Eye (tissue), 1 donor: ENCODE data around the gene ABHD17B.
"Not testable (repeated sequence)": the region's sequence is repeated elsewhere in the genome, so short reads cannot be mapped to it uniquely, and the experiment has no call there.

ENCODE experiments used
- DNase-seq: peaks from one replicate; pipeline ENCODE4 v3.0.0-alpha.2; 2015

The ABHD17B gene

DNA sequence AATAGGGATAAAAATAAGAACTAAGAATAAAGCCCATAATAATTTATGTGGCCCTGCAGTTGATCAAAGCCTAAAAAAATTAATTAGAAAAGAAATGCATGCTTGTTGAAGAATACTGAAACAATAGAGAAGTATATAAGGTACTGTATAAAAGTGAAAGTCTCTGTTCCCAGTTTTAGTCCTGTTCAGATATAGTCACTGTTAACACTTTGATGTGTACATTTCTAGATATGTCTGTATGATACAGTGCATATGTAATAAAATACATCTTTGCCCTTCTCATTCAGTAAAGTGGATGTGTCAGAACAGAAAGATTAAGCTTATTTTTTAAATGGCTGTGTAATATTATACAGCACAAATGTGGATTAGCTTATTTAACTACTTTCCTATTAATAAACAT, 4.5 kb upstream of the ABHD17B start:
- DNase-seq, result no peak

GRCh38 chr9:71911908-71912335, 929 bp upstream of the ABHD17B start:
- DNase-seq, result no peak

DNA sequence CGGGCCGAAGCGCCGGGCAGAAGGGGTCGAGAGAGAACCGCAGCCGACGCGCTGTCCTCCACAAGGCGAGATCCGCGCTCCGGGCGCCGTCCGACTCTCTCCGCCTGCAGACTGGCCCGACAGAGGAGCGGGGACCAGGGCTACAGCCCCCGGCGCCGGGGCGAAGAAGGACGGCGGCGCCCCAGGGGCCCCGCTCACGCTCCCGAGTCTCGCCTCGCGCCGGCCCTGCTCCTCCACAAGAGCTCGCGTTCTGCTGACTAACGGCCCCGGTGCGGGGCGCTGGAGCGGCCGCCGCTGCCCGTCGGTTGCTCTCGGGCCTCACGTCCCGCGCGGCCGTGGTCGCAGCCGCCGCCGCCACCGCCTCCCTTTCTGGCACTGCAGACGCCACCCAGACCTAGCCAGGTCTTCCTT, 338 bp downstream of the ABHD17B start:
- no peak for DNase-seq

- peak; percentile 90 for DNase-seq
Measured at GRCh38 chr9:71909887-71910649, 925 bp downstream of the ABHD17B start.

DNA sequence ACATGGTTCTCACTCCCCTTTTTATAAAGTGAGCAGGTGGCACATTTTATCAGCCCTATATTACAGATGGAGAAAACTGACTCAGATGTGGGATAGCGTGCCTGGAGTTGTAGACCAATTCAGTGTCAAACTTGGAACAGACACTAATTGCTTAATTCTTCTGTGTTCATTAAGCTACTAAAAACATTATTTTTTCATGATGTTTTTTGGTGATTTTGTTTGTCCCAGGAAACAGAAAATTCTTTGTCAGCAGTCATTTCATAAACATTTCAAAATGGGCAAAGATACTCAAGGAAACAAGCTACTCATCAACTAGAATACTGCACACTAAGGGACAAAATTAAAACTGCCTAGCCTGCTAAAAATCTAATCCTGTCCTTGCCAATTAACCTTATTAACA, 2.2 kb downstream of the ABHD17B start:
- DNase-seq, result no peak

DNA sequence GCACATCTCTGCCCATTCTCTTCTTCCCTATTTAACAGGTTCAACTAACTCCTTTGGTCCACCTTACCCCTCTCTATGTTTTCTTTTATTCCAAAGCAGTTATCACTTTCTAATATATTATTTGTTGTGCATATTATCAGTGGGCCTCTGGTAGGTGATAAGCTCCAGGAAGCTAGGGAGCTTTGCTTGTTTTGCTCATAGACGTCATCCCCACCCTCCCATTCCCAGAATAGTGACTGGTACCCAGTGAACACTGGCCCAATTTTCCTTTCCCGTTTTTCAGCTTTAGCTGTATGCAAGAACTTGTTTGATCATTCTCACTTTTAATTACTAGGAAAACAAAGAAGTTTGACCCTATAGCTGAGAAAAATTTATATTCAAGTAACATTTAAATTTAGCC, 6.9 kb downstream of the ABHD17B start:
- no peak for DNase-seq

DNA sequence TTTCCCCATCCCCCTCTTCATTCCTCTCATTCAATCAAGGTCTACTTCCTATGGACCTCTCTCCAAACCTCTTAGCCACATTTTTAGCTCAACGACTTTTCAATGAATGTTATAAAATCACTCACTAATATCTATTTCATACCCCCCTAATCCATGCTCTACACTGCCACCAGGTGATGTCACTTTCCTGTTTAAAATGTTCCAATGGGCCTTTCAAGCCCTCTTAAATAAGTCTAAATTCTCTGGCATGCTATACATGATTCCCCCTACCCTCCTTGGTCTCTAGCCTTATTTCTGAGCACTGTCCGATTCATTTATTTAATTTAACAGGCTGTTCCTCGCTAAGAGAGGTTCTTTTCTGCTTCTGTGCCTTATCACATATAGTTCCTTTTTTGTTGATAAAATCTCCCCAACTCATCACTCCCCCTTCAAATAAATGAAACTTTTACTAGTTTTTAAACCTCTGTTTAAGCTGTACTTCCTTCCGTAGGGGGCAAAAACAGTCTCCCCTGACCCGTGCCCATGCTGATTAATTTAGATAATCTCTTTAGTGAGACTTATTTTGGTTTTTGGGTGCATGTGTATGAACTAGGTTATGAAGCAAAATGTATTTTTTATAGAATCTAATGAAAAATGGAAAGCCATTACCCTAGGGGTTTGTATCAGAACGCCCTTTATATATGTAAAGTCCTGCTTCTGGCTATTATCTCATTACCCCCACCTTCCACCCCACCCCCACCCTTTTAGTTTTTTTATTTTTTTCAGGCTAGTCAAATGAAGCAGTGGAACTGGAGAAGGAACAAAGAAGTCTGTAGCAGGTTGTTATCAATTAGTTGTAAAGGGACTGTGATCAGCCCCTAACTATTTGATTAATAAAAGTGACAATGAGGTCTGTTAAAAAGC, 9.0 kb downstream of the ABHD17B start:
- DNase-seq, result no peak

DNA sequence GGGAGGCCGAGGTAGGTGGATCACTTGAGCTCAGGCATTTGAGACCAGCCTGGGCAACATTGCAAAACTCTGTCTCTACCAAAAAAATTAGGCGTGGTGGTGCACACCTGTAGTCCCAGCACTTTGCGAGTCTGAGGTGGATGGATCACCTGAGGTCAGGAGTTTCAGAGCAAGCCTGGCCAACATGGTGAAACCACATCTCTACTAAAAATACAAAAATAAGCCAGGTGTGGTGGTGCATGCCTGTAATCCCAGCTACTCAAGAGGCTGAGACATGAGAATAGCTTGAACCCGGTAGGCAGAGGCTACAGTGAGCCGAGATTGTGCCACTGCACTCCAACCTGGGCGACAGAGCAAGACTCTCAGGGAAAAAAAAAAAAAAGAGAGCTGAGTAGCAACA, 12.2 kb downstream of the ABHD17B start:
- DNase-seq, result not testable (repeated sequence)

- no peak for DNase-seq
Measured at GRCh38 chr9:71897577-71897976, 13.4 kb downstream of the ABHD17B start.

GRCh38 chr9:71896761-71897160, 14.2 kb downstream of the ABHD17B start:
- no peak for DNase-seq

GRCh38 chr9:71895955-71896354, 15.0 kb downstream of the ABHD17B start:
- no peak for DNase-seq

DNA sequence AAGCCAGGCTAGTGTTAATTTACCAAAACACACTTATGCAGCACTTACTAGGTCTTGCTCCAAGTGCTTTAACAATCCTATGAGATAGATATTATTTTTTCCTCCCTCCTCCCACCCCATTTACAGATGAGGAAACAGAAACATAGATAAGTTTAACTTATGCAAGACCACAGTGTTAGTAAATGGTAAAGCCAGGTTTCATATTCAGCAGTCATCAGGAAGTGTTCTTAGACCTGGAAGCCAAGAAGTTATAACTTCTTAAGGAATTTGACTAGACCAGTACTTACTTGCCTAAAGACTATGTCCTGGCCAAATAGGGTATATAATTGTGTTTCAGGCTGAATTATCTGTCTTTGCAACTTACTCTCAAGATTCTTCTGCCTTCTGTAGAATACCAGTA, 15.9 kb downstream of the ABHD17B start:
- DNase-seq, result no peak

DNA sequence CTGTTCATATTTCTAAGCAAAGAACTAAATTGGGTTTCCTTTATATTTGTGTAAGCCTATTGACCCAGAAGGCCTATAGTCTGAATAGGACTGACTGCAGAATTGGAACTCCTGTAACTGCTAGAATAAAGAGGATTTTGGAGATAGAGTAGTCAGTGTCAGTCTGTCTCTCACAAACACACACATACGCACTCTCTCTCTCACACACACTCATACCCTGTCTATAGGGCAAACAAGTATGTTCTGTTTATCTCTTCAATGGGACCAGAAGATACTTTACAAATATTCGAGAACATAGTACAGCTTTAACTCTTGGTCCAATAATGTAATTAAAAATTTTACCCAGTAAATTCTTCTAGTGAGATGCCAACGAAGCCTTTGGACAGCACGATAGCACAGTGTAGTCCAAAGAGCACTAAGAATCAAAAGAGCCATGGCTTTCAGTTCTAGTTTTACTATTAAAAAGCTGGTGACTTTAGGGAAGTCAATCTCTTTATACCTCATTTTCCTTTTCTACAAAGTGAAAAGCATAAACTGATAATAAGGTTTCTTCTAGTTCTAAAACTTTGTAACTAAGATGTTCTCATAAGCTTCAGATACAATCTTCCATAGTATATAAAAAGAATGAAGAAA, 19.3 kb downstream of the ABHD17B start:
- DNase-seq, result no peak

DNA sequence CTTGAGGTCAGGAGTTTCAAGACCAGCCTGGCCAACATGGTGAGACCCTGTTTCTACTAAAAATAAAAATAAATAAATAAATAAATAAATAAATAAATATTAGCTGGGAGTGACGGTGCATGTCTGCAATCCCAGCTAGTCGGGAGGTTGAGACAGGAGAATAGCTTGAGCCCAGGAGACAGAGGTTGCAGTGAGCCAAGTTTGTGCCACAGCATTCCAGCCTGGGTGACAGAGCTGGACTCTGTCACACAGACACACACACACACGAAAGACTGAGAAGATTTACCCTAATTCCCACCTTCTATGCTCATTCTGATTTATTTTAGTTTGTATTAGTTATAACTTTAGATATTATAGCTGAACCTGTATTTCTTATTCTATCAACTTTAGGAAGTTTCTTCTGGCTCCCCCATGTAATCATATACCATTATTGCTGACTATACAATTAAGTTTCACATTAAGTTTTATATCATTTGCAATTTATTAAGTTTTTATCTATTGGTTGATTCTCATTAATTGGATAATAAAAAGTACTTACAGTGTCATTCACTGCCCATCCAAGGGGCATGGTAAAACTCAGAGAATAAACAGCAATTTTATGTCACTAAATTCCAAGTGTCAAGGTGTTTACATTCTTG, 20.8 kb downstream of the ABHD17B start:
- no peak for DNase-seq

DNA sequence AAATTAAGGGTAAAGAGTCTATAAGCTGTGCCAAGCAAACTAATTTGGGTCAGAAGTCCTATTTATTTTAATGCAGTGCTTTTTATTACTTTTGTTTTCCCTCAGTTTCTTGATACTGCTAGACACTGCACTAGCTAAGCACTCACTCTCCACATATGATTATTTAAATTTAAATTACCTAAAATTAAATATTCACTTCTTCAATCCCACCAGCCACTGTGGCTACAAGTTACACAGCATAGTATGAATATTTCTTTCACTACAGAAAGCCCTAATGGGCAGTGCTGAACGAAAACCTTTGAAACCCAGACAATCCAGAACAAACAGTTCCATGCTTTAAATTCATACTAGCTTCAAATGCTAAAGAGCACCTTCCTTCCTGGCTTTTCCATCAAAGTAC, 23.6 kb downstream of the ABHD17B start:
- DNase-seq, result no peak

GRCh38 chr9:71886541-71886940, 24.5 kb downstream of the ABHD17B start:
- no peak for DNase-seq

DNA sequence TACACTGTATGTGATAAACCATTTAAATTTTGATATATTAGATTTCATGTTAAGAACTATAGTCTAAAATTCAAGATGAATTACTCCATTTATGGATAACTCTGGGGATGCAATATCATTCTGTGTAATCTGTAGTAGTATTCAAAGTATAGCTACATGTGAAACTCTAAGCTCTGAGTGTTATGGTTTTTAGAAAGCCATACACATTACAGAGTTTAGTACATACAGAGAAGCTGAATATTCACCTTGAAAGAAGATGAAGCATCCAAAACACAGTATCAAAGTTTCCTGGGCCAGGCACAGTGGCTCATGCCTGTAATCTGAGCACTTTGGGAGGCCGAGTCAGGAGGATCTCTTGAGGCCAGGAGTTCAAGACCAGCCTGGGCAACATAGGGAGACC, 25.0 kb downstream of the ABHD17B start:
- DNase-seq, result no peak

DNA sequence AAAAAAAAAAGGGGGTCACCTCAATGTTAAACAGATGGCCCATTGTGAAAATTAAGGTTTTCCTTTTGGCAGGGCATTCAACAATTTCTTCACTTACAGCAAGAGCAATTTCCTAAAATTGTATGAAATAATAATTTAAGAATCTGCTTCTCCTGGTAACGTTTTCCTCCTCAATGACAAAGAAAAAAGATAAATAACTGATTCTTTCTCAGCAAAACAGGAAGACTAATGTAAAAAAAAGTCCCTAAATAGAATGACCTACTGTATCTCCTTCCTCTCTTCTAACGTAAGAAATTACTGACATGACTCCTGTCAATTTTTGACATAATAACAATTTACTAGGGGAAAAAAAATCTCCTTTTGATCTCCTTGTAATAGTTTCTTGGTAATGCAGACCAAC, 25.5 kb downstream of the ABHD17B start:
- no peak for DNase-seq

- DNase-seq, result no peak
Measured at GRCh38 chr9:71884005-71884404, 27.0 kb downstream of the ABHD17B start.

DNA sequence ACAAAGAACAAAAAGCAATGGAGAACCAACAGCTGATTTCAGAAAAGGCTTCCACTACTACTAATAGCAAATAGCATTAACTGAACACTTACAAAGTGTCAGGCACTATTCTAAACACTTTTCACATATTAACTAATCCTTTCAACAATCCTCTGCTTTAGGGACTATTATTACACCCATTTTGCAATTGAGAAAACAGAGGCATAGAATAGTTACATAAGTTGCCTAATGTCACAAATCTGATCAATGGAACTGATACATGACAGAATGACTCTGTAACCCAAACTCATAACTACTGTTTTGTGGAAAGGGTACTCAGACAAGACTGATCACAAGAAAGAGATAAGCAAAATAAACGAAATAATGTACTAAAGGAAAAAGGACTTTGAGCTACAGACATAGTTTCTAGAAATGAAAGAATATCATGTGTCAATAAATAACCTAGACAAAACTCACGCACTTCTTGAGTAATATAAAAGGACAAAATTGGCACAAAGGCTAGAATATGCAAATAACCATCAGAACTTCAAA, 31.3 kb downstream of the ABHD17B start:
- no peak for DNase-seq

DNA sequence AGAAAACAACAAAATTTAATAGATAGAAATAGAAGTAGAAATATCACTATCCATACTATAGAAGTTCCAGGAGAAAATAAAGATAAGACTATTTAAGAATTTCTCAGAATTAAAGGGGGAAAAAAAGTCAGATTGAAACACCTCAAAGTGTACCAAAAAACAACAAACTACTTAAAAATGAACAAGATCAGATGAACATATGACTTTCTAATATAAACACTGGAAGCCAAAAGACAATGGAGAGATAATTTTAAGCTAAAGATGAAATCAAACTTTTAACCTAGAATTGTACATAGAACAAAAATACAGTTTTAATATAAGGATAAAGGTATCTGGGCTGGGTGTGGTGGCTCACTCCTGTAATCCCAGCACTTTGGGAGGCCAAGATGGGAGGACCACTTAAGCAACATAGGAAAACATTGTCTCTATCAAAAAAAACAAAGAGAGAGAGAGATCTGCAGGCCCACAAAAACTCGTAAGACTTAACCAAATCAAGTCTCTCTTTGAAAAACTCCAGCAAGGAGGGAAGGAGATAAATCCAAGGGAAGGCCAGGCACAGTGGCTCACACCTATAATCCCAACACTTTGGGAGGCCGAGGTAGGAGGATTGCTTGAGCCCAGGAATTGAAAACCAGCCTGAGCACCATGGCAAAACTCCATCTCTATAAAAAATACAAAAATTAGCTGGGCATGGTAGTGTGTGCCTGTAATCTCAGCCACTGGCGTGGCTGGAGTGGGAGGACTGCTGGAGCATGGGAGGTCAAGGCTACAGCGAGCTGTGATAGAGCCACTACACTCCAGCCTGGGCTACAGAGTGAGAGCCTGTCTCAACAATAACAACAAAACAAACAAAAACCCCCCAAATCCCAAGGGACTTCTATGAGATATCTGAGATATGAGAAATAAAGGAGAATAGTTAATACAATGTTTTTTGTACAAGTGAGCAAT, 32.4 kb downstream of the ABHD17B start:
- DNase-seq, result no peak

DNA sequence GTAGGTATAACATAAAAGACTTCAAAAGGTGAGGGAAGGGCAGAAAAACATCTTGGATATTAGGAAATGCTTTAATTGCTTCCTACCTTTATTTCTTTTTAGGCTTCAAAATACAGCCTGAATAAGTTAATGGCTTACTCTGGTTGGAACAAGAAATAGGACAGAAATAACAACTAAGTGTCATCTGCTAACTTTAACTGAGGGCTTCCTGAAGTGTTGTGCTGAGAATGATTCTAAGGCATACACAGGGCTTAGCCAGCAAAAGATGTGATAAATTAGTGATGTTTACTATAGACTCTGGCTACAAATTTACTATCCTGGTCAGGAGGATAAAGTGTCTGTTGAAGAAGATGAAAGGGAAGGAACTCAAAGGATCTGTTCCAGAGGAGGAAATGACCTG, 34.2 kb downstream of the ABHD17B start:
- no peak for DNase-seq
